B cell (primary cell): ENCODE data around the gene IVNS1ABP.

ENCODE experiments used
- EZH2 ChIP-seq: IDR thresholded peaks from 2 replicates; pipeline ENCODE4 v1.6.1; 2012; ENCODE audit warnings: borderline replicate concordance, low read depth, mild to moderate bottlenecking, moderate library complexity, low read length; ENCODE audit not compliant: insufficient read depth, poor library complexity, severe bottlenecking
- TF ChIP-seq, protein P1 (sequence below): fragments of 200-600 bp; IDR thresholded peaks from one replicate; pipeline ENCODE4 v1.8.0; 2022; ENCODE audit warnings: antibody characterized with exemption, mild to moderate bottlenecking

DNA sequence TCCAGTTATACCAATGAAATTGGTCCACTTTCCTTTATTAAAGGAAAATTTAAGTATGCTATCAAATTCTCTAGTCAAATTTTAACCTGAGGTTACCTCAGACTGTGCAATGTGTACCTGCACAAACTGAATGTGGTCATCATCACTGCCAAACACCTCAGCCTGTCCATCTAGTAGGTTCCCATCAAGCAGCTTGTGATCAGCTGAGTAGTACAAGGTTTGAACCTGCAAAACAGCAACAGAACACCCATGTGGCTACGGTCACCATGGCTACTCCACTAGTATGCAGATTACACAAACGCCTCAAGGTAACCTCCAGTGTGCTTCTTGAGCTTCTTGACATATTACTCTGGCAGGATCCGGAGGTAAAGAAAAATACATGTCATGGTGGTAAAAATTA lies 11.6 kb downstream of the IVNS1ABP start:
- TF ChIP-seq, protein P1, sequence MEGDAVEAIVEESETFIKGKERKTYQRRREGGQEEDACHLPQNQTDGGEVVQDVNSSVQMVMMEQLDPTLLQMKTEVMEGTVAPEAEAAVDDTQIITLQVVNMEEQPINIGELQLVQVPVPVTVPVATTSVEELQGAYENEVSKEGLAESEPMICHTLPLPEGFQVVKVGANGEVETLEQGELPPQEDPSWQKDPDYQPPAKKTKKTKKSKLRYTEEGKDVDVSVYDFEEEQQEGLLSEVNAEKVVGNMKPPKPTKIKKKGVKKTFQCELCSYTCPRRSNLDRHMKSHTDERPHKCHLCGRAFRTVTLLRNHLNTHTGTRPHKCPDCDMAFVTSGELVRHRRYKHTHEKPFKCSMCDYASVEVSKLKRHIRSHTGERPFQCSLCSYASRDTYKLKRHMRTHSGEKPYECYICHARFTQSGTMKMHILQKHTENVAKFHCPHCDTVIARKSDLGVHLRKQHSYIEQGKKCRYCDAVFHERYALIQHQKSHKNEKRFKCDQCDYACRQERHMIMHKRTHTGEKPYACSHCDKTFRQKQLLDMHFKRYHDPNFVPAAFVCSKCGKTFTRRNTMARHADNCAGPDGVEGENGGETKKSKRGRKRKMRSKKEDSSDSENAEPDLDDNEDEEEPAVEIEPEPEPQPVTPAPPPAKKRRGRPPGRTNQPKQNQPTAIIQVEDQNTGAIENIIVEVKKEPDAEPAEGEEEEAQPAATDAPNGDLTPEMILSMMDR, result no peak
- TF ChIP-seq EZH2, result no peak
